Mucosa of descending colon (tissue), 3 donors: ENCODE results near the gene GSC2. TPM values are rescaled to one million over a fixed set of nuclear protein-coding genes. Genes with fewer than 3 reads are reported as not detected.
A peak's percentile ranks its signal among the peaks of the same experiment; 100 is the strongest.

ENCODE experiments used
- ATAC-seq: fragments of 200-7000 bp; cut with Tn5 transposase; one replicate; pipeline ENCODE4 v1.9.1; 2020; ENCODE audit warnings: mild to moderate bottlenecking, moderate library complexity
- DNase-seq, 3 donors: peaks; one replicate each; pipeline ENCODE4 v3.0.0-alpha.2; 2020
- H3K36me3 ChIP-seq: fragments of 200-600 bp; one replicate; pipeline ENCODE4 v1.8.0; 2021; ENCODE audit warnings: low read depth, mild to moderate bottlenecking
- H3K4me1 ChIP-seq: fragments of 200-600 bp; one replicate; pipeline ENCODE4 v1.8.0; 2021; ENCODE audit warnings: low read depth, mild to moderate bottlenecking
- H3K4me3 ChIP-seq: fragments of 200-600 bp; one replicate; pipeline ENCODE4 v1.8.0; 2021; ENCODE audit warnings: mild to moderate bottlenecking
- H3K9me3 ChIP-seq: fragments of 200-600 bp; one replicate; pipeline ENCODE4 v1.8.0; 2021; ENCODE audit warnings: mild to moderate bottlenecking
- intact Hi-C, 2 donors: fragments of 100-400 bp; cut with DNase I in 1 of 2; cut with micrococcal nuclease in 1 of 2; formaldehyde crosslinking; loops; one replicate each; pipeline versions ENCODE4 v1.11.0 to v1.11.1; 2022; cut with DNase I, micrococcal nuclease
- total RNA-seq, 3 donors: library from RNA; stranded (reverse); fragmentation: NEBNext Ultra II Directional in 2 of 3; extraction: Animal tissue kit (Norgen Biotek cat#: 25700) in 2 of 3; gene quantifications; one replicate each; pipeline versions ENCODE4 v1.2.1 to v1.2.4, GENCODE V29; 2021 to 2023
- TF ChIP-seq, protein P1 (sequence below): fragments of 200-600 bp; IDR thresholded peaks from one replicate; pipeline ENCODE4 v1.8.0; 2022; ENCODE audit warnings: antibody characterized with exemption, mild to moderate bottlenecking
- donor health status: DM: no; HTN: no; CAD: no; lungs with moderate emphysema.
- donor health status: DM: no; HTN: no; CAD: no.
- donor health status: DM: no; HTN: yes; CAD: no.

Gene GSC2
- total RNA-seq, 3 donors from 2014 or later: not detected

- H3K4me3 ChIP-seq: no peak overlapping the region
- intact Hi-C loops: no loop called here
- ATAC-seq (no peak), DNase-seq (no peak)
- TF ChIP-seq, protein P1, sequence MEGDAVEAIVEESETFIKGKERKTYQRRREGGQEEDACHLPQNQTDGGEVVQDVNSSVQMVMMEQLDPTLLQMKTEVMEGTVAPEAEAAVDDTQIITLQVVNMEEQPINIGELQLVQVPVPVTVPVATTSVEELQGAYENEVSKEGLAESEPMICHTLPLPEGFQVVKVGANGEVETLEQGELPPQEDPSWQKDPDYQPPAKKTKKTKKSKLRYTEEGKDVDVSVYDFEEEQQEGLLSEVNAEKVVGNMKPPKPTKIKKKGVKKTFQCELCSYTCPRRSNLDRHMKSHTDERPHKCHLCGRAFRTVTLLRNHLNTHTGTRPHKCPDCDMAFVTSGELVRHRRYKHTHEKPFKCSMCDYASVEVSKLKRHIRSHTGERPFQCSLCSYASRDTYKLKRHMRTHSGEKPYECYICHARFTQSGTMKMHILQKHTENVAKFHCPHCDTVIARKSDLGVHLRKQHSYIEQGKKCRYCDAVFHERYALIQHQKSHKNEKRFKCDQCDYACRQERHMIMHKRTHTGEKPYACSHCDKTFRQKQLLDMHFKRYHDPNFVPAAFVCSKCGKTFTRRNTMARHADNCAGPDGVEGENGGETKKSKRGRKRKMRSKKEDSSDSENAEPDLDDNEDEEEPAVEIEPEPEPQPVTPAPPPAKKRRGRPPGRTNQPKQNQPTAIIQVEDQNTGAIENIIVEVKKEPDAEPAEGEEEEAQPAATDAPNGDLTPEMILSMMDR: no peak
- peaks cover 5% of the 10 kb centered on the region for H3K36me3 ChIP-seq
- H3K9me3 ChIP-seq: no peaks in the 10 kb centered on the region
- peaks cover 2% of the 10 kb centered on the region for H3K4me1 ChIP-seq
Observed at GRCh38 chr22:19138217-19139000, 11.7 kb downstream of the GSC2 start.

- Histone ChIP-seq H3K36me3 (peaks cover 5% of the 10 kb centered on the region), H3K4me1 (no peaks in the 10 kb centered on the region), H3K4me3 (no peak overlapping the region), H3K9me3 (no peaks in the 10 kb centered on the region)
- TF ChIP-seq, protein P1: no peak
- DNase-seq (no peak), ATAC-seq (no peak)
- intact Hi-C loops: no loop called here
Observed at GRCh38 chr22:19137384-19138216, 12.5 kb downstream of the GSC2 start.

- Histone ChIP-seq H3K4me1 (no peaks in the 10 kb centered on the region), H3K9me3 (no peaks in the 10 kb centered on the region), H3K36me3 (peaks cover 5% of the 10 kb centered on the region), H3K4me3 (no peak overlapping the region)
- no peak for ATAC-seq
- intact Hi-C loops: no loop called here
- no peak for DNase-seq
- TF ChIP-seq, protein P1: no peak
Observed at GRCh38 chr22:19136915-19137314, 13.2 kb downstream of the GSC2 start.

DNA sequence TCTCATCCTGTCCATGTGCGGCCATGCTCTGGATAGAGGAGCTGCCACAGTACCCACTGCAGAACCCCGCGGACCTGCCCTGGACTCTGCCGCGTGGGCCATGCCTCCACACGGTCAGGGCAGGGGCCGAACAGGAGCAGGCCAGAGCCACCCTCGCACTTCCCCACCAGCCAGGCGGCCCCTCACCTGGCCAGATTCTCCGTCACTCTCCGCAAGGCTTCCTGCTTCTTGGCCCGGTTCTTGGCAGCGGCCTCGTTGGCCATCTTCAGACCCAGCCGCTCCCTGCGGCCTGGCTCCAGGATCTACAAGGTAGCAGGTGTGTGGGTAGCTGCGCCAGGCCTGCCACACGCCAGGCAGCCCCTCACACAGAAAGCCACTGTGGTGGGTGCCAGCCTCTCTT, 15.2 kb downstream of the GSC2 start:
- Histone ChIP-seq H3K9me3 (no peaks in the 10 kb centered on the region), H3K36me3 (peaks cover 5% of the 10 kb centered on the region), H3K4me3 (no peak overlapping the region), H3K4me1 (no peaks in the 10 kb centered on the region)
- DNase-seq: no peak
- ATAC-seq: no peak
- intact Hi-C loops: no loop called here
- TF ChIP-seq, protein P1: no peak

GRCh38 chr22:19134176-19134831, 15.8 kb downstream of the GSC2 start:
- Histone ChIP-seq H3K9me3 (no peaks in the 10 kb centered on the region), H3K4me1 (no peaks in the 10 kb centered on the region), H3K4me3 (no peak overlapping the region), H3K36me3 (peaks cover 5% of the 10 kb centered on the region)
- intact Hi-C loops: no loop called here
- TF ChIP-seq, protein P1: no peak
- no peak for DNase-seq
- peak; percentile 7 for ATAC-seq
